Effector memory CD4-positive, alpha-beta T cell (primary cell): ENCODE results near the gene ZGPAT.
"Not testable (repeated sequence)": the region's sequence is repeated elsewhere in the genome, so short reads cannot be mapped to it uniquely, and the experiment has no call there.

ENCODE experiments used
- DNase-seq, 3 donors: peaks; one replicate each; pipeline ENCODE4 v3.0.0-alpha.2; 2020
- H3K27ac ChIP-seq: 2 replicates; pipeline ENCODE4 v1.7.0; 2013; ENCODE audit warnings: mild to moderate bottlenecking, low read length, moderate library complexity; ENCODE audit not compliant: insufficient read depth, poor library complexity, severe bottlenecking
- H3K27me3 ChIP-seq: replicated peaks from 2 replicates; pipeline ENCODE4 v1.7.0; 2013; ENCODE audit warnings: mild to moderate bottlenecking, low read length; ENCODE audit not compliant: insufficient read depth, control insufficient read depth, poor library complexity, severe bottlenecking
- H3K36me3 ChIP-seq: 2 replicates; pipeline ENCODE4 v1.7.0; 2013; ENCODE audit warnings: mild to moderate bottlenecking, low read length, moderate library complexity; ENCODE audit not compliant: control insufficient read depth, insufficient read depth
- H3K4me1 ChIP-seq: 2 replicates; pipeline ENCODE4 v1.7.0; 2013; ENCODE audit warnings: low read length, mild to moderate bottlenecking; ENCODE audit not compliant: control insufficient read depth, insufficient read depth, poor library complexity, severe bottlenecking
- H3K4me3 ChIP-seq: 2 replicates; pipeline ENCODE4 v1.7.0; 2013; ENCODE audit warnings: low read length, low read depth, mild to moderate bottlenecking; ENCODE audit not compliant: insufficient read depth, poor library complexity, severe bottlenecking
- H3K9me3 ChIP-seq: 2 replicates; pipeline ENCODE4 v1.7.0; 2013; ENCODE audit warnings: mild to moderate bottlenecking, low read length, moderate library complexity; ENCODE audit not compliant: control insufficient read depth

ZGPAT gene

DNA sequence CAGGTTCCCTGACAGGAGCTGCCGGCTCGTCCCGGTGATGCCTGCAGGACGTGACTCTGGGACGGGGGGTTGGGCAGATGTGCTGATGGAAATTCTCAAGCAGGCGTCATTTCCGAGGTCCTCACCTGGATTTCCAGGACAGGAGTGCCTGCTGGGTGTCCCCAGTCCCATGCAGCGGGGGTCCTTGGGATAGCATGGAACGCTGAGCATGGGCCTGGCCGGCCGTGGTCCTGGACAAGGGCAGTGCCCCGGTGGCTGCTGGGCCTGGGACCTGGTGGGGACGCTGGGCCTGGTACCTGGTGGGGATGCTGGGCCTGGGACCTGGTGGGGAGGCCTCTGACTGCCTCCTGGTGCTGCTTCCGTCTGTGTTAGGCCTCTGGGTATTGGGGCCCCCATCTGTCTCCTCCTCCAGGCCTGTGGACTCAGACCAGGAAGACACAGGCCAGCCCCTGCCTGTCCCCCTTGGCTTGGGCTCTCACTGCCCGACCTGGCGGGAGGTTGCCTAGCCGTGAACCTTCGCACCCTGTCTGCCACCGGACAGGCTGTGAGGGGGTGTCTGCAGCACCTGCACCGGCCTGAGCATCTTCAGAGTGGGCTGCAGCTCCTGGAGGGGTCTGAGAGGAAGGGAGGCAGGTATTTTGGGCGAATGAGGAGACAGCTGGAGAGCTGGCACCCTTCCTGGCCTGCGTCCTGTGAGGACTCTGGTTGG is 43.5 kb upstream of the ZGPAT start:
- Histone ChIP-seq H3K36me3 (peaks cover 46% of the 10 kb centered on the region), H3K27me3 (no peaks in the 10 kb centered on the region), H3K9me3 (no peaks in the 10 kb centered on the region), H3K4me3 (no peak overlapping the region), H3K27ac (no peak overlapping the region), H3K4me1 (peaks cover under 1% of the 10 kb centered on the region)
- no peak for DNase-seq

DNA sequence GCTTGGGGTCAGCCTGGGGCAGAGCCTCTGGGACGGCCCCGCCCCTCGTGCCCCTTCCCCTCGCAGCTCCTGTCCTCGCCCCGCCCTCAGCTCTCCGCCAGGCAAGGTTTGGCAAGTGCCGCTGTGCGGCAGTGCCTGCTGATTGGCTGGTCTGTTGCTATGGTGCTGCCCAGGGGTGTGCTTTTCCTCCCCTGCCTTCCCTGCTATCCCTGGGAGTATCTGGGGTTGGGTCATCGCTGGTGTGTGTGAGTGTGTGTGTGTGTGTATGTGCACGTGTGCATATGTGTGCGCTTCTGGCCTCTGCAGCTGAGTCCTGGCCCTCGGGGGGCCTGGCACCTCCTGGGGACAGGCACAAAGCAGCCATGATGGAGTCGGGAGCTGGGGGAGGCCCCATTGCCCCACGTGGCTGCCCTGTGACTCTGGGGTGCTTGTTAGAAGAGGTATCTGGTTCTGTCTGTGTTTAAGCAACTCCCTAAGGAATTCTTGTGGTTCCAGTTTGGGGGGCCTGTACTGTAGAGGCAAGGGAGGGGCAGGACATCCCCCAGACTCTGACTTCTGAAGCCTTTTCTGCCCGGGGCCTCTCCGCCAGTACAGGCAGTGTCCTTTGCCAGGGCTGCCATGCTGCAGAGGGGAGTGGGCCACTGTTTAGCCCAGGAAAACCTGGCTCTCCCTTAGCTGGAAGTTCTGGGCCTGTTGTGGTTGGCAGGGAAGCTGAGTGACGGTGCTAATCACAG is 42.8 kb upstream of the ZGPAT start:
- DNase-seq: no peak
- Histone ChIP-seq H3K27ac (no peak overlapping the region), H3K27me3 (no peaks in the 10 kb centered on the region), H3K36me3 (peaks cover 46% of the 10 kb centered on the region), H3K9me3 (no peaks in the 10 kb centered on the region), H3K4me3 (no peak overlapping the region), H3K4me1 (no peaks in the 10 kb centered on the region)

DNA sequence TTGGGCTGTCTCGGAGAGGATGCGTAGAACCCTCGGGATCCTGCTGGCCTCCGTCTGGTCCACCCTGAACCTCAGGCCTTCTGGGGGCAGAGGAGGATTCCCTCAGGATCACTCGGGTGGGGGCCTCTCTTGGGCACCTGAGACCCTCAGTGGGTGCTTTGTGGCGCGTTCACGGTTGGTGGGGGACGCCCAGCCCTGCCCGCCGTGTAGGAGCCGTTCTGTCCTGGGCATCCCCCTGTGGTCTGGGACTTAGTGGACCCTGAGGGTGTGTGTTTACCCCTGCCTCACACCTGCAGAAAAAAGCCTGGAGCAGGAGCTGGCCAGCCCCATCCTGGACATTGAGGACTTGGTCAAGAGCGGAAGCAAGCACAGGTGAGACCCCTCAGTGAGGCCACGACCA is 42.1 kb upstream of the ZGPAT start:
- Histone ChIP-seq H3K27ac (no peak overlapping the region), H3K27me3 (no peaks in the 10 kb centered on the region), H3K36me3 (peaks cover 46% of the 10 kb centered on the region)

DNA sequence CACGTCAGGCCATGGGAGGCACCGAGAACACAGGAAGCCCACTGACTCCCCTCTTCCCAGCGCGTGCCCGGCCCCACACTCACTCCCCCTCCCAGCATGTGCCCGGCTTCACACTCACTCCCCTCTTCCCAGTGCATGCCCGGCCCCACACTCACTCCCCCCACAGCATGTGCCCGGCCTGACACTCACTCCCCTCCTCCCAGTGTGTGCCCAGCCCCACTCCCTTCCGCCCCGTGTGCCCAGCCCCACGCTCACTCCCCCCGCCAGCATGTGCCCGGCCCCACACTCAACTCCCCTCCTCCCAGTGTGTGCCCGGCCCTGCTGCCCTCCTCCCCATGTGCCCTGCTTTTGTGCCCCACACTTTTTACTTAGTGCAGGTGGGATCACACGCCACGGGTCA is 40.0 kb upstream of the ZGPAT start:
- DNase-seq: no peak
- Histone ChIP-seq H3K4me3 (no peak overlapping the region), H3K27me3 (no peaks in the 10 kb centered on the region), H3K36me3 (peaks cover 32% of the 10 kb centered on the region), H3K9me3 (no peaks in the 10 kb centered on the region), H3K4me1 (no peaks in the 10 kb centered on the region), H3K27ac (no peak overlapping the region)

More for the DNA sequence above, 42.1 kb upstream of the ZGPAT start:
- no peak for DNase-seq
- Histone ChIP-seq H3K4me1 (no peaks in the 10 kb centered on the region), H3K9me3 (no peaks in the 10 kb centered on the region), H3K4me3 (no peak overlapping the region)

DNA sequence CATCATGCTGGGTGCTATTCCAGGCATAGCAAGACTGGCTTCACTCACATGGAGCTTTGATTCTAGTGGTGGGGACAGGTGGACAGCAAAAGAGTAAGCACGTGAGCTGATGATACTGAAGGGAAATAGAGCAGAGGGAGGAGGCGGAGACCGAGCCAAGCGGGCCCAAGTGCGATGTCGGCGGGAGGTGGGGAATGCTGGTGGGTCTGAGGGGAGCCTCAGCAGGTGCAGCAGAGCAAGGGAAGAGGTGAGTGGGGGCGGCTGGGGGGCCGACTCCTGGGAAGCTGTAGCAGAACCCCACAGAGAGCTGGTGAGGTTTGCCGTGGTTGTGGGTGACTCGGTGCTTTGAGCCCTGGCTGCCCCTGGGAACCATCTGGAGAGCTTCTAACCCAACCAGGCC is 39.5 kb upstream of the ZGPAT start:
- peaks cover 28% of the 10 kb centered on the region for H3K36me3 ChIP-seq
- DNase-seq: no peak
- H3K27me3 ChIP-seq: no peaks in the 10 kb centered on the region
- no peaks in the 10 kb centered on the region for H3K4me1 ChIP-seq
- no peaks in the 10 kb centered on the region for H3K9me3 ChIP-seq
- H3K4me3 ChIP-seq: no peak overlapping the region
- no peak overlapping the region for H3K27ac ChIP-seq

DNA sequence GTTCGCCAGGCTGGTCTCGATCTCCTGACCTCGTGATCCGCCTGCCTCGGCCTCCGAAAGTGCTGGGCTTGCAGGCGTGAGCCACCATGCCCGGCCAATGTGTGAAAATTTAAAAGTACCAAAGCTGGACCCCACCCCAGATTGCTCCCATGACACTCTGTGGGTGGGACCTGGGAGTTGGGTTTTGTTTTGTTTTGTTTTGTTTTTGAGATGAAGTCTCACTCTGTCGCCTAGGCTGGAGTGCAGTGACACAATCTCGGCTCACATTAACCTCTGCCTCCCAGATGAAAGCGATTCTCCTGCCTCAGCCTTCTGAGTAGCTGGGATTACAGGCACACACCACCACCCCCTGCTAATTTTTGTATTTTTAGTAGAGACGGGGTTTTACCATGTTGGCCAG is 36.1 kb upstream of the ZGPAT start:
- not testable (repeated sequence) for H3K27me3 ChIP-seq, H3K4me3 ChIP-seq, H3K27ac ChIP-seq, H3K9me3 ChIP-seq, H3K4me1 ChIP-seq, DNase-seq
- H3K36me3 ChIP-seq: peaks cover 17% of the 10 kb centered on the region

DNA sequence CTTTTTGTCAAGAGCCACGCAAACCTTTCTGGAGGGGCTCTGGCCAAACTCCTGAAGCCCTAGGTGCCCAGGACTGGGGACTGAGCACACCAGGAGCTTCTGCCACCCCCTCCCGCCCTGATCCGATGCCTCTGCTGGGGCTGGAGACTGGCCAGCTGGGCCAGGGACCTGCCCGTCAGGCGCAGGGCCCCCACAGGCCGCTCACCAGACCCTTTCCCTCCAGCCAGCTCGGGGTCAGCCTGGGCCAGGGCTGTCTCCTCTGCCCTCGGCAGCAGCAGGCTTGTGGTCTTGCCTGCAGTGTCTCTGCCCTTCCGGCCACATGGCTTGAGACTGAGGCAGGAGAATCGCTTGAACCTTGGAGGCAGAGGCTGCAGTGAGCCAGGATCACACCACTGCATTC is 35.2 kb upstream of the ZGPAT start:
- Histone ChIP-seq H3K27me3 (no peaks in the 10 kb centered on the region), H3K9me3 (no peaks in the 10 kb centered on the region), H3K4me3 (no peak overlapping the region), H3K27ac (no peak overlapping the region), H3K4me1 (no peaks in the 10 kb centered on the region), H3K36me3 (peaks cover 10% of the 10 kb centered on the region)
- DNase-seq: no peak

DNA sequence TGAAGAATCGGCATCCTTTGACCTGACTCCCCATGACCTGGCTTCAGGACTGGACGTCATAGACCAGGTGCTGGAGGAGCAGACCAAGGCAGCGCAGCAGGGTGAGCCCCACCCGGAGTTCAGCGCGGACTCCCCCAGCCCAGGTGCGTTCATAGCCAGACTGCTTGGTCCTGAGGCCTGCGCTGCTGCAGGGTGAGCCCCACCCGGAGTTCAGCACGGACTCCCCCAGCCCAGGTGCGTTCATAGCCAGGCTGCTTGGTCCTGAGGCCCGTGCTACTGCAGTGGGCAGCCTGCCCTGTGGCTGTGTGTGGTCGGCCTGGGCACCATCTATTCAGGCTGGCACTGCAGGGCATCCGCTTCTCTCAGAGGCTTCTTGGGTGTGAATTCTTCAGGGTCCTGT is 33.9 kb upstream of the ZGPAT start:
- Histone ChIP-seq H3K4me1 (no peaks in the 10 kb centered on the region), H3K27me3 (no peaks in the 10 kb centered on the region), H3K9me3 (no peaks in the 10 kb centered on the region), H3K27ac (no peak overlapping the region), H3K36me3 (no peaks in the 10 kb centered on the region), H3K4me3 (no peak overlapping the region)
- DNase-seq: no peak

DNA sequence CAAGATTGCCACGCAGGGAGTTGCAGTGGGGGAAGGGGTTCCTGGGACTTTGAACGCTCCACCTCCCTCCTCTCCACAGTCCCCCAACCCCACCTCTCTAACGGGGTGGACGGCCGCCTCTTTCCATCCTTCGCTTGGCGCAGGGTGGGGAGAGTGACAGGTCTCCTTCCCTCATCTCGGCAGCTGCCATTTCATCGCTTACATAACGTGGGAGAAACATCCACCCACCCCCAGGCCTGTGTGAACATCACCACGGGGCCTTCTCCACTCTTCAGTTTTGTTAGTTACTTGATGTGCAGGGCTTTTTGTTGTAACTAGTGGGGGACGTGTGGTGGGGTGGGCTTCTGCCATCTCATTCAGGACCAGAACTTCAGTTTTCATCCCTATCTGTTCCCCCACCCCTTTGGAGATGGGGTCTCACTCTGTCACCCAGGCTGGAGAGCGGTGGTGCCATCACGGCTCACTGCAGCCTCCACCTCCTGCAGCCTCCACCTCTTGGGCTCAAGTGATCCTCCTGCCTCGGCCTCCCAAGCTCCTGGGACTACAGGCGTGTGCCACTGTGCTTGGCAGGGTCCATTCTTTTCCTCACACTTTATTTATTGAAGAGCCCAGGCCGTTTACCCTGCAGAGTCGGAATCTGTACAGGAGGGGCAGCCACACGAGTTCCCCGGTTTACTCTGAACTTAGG is 32.0 kb upstream of the ZGPAT start:
- Histone ChIP-seq H3K27ac (no peak overlapping the region), H3K4me1 (no peaks in the 10 kb centered on the region), H3K9me3 (no peaks in the 10 kb centered on the region), H3K27me3 (no peaks in the 10 kb centered on the region), H3K36me3 (no peaks in the 10 kb centered on the region), H3K4me3 (no peak overlapping the region)
- no peak for DNase-seq

DNA sequence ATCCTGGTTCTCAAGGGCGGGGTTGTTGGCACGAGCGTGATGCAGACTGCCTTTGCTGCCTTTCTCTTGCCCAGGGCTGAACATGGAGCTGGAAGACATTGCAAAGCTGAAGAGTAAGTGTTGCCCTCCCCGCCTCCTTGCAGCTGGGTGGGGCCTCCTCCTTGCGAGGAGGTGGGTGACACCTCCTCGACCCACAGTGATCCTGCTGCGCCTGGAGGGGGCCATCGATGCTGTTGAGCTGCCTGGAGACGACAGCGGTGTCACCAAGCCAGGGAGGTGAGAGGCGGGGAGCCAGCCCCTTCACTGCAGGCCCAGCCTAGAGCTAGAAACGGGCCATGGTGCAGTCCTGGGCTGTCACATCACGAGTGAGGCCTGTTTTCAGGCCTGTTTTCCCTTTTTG is 29.8 kb upstream of the ZGPAT start:
- Histone ChIP-seq H3K9me3 (no peaks in the 10 kb centered on the region), H3K36me3 (no peaks in the 10 kb centered on the region), H3K4me3 (no peak overlapping the region), H3K27ac (no peak overlapping the region), H3K27me3 (no peaks in the 10 kb centered on the region), H3K4me1 (no peaks in the 10 kb centered on the region)
- DNase-seq: no peak
